GM10266 (cell line): ENCODE measurements around the gene CDH2.

ENCODE experiments used
- DNase-seq: peaks from one replicate; pipeline ENCODE4 v3.0.0; 2012; ENCODE audit errors: extremely low spot score
- TF ChIP-seq, protein P1 (sequence below): IDR thresholded peaks from 2 replicates; pipeline ENCODE4 v1.5.1; 2012; ENCODE audit warnings: mild to moderate bottlenecking, low read depth; ENCODE audit not compliant: control insufficient read depth, insufficient read depth; ENCODE audit errors: missing control alignments

The CDH2 gene

DNA sequence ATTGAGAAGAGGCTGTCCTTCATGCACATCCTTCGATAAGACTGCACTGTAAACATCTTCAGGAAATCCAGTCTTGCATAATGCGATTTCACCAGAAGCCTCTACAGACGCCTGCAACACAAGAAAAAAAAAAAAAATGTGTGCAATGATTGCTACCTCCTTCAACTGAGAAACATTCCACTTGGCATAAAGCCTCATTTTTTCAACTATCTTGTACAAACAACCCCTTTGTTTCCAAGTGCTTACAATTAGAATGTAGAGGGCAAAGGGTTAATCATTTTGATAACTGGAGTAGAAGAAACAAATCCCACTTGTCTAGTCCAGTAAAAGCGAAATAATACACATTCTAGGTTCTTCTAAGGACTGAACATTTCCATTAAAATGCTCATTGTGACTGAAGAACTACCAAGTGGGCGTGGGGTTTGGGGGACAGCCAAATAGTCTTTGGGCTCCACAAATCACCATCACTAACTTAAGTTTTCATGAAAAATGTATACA is 29.2 kb downstream of the CDH2 start:
- TF ChIP-seq, protein P1, sequence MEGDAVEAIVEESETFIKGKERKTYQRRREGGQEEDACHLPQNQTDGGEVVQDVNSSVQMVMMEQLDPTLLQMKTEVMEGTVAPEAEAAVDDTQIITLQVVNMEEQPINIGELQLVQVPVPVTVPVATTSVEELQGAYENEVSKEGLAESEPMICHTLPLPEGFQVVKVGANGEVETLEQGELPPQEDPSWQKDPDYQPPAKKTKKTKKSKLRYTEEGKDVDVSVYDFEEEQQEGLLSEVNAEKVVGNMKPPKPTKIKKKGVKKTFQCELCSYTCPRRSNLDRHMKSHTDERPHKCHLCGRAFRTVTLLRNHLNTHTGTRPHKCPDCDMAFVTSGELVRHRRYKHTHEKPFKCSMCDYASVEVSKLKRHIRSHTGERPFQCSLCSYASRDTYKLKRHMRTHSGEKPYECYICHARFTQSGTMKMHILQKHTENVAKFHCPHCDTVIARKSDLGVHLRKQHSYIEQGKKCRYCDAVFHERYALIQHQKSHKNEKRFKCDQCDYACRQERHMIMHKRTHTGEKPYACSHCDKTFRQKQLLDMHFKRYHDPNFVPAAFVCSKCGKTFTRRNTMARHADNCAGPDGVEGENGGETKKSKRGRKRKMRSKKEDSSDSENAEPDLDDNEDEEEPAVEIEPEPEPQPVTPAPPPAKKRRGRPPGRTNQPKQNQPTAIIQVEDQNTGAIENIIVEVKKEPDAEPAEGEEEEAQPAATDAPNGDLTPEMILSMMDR = no peak
- no peak for DNase-seq

DNA sequence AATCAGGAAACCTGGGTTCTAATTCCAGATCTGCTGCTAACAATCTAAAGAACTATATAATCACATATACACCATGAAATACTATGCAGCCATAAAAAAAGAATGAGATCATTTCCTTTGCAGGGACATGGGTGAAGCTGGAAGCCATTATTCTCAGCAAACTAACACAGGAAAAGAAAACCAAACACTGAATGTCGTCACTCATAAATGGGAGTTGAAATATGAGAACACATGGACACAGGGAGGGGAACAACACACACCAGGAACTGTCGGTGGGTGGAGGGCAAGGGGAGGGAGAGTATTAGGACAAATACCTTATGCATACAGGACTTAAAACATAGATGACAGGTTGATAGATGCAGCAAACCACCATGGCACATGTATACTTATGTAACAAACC is 33.2 kb downstream of the CDH2 start:
- TF ChIP-seq, protein P1 = no peak
- DNase-seq = no peak

DNA sequence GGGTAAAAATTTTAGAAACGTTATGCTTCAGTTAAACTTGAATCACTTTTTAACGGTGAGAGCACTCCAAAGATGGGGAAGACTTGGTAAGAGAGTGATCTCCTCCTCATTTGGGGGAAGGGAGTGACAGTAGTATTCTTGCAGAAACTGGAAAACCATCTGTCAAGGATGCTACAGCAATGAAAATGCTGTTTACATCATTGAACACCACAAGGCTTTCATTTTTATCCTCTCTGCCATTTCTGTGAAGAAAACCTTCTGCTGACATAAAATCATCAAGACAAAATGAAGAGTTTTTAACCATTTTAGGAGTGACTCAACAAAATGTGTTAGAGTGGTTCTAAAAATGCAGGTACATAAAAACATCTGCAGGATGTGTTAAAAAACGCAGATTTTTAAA is 38.1 kb downstream of the CDH2 start:
- TF ChIP-seq, protein P1 = no peak
- no peak for DNase-seq

DNA sequence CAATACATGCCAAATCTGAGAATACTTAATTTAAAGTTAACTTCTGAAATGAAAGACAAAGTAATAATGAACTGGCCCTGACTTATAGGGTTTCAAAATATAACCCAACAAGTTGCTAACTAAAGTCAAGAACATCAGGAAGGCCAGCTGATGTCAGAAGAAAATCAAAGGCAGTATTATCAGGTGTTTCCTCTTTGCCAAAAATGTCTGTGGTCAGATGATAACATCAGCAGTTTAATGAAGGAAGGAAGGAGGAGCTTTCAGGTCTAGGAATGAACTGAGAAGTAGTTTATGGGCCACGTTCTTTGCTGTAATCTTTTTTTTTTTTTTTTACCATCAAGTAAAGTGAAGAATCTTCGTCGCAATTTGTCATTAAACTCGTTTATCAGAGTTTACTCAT is 40.9 kb downstream of the CDH2 start:
- no peak for DNase-seq
- TF ChIP-seq, protein P1 = no peak

DNA sequence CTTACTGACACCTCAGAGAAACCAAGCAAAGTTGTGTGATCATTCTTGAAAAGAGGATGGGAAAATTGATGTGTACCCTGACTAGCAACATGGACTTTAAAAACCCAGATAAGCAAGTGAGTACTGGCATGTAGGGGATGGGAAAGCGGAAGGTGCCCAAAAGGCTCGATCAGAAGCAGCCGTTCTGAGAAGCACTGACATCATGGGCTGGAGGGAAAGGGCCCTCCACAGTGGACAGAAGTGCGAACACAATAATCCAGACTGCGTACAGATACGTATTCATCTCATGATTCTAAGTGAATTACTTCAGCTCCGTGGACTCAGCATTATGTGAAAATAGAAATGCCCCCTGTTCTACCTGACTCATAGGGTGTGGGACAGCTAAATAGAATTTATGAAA is 42.2 kb downstream of the CDH2 start:
- TF ChIP-seq, protein P1 = no peak
- no peak for DNase-seq

DNA sequence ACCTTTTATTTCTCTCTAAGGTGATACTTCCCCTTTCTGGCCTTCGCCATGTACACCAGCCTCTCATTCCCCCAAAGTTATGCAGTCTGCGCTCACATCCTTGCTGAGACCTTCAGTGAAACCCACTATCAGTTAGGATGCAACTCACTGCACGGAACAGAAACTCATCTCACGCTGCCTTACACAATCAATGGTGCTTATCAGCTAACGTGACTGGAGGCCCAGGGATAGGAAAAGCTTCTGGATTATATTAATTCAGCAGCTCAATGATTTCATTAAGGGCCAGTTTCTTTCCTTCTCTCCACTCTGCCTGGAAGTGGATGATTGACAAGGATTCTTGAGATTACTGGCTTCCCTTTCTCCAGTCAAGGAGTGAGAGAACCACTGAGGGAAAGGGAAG is 44.8 kb downstream of the CDH2 start:
- TF ChIP-seq, protein P1 = no peak
- DNase-seq = no peak

DNA sequence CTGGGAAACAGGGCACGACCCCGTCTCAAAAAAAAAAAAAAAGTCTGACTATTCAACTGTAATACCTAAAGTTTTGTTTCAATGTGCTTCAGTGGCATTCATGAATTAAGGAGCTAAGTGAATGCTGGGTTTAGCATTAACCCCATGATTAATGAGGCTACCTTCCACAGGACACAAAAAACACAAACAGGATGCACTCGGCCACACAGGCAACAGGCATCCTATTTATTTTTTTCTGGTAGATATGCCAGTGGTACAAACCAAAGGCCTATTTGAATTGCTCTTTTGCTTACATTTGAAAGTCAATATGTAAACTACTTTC is 48.3 kb downstream of the CDH2 start:
- TF ChIP-seq, protein P1 = no peak
- no peak for DNase-seq
